ENCODE data around the gene EVA1B.
A peak's percentile ranks its signal among the peaks of the same experiment; 100 is the strongest.

Gene EVA1B

DNA sequence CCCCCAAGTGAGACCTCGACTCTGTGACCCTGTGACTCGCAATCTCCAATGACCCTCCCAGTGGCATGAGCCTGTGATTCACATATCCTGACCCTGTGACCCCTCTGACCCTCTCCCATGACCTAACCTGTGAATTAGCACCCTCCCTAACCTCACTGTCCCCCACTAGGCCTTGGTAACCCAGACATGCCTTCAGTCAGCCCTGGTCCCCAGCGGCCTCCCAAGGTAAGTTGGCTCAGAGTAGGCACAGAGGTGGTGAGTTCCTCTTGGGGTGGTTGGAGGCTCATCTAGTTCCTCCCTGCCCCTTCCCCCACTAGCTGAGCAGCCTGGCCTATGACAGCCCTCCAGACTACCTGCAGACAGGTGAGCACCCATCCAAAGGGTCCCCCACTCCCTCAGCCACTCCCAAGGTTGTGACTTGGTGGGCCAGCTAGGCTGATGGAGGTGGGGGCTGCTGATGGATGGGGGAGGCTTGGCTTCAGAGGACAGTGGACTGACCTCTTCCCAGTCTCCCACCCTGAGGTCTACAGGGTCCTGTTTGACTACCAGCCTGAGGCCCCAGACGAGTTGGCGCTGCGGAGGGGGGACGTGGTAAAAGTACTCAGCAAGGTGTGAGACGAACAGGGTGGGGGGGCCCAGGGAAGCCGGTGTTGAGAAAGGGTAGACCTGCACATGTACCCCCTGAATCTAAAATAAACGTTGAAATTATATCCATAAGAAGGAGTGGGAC is 15.7 kb downstream of the EVA1B start:
- no peak for DNase-seq

DNA sequence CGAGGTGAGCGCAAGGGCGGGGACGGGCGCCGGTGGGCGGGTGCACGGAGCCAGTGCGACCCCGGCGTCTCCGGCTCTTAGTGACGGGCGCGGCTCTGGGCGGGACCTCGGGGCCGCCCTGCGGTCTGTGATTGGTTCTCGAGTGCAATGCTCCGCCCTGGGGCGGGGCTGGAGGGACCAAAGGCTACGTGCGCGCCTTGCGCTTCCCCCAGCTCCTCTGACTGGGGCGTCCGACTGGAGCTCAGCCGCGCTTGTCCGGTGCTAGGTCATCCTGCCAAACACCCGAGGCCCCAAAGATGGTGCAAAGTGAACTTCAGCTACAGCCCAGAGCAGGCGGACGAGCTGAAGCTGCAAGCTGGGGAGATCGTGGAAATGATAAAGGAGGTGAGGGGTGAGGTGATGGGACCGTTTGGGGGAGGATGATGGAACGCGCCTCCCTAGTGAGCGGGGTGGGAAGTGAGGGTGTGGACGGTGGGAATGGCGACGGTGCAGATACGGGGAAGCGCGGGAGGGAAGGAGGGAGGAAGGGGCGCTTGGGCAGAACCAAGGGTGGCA is 16.5 kb downstream of the EVA1B start:
- peak; percentile 77 to 87 (median 82) for DNase-seq

DNA sequence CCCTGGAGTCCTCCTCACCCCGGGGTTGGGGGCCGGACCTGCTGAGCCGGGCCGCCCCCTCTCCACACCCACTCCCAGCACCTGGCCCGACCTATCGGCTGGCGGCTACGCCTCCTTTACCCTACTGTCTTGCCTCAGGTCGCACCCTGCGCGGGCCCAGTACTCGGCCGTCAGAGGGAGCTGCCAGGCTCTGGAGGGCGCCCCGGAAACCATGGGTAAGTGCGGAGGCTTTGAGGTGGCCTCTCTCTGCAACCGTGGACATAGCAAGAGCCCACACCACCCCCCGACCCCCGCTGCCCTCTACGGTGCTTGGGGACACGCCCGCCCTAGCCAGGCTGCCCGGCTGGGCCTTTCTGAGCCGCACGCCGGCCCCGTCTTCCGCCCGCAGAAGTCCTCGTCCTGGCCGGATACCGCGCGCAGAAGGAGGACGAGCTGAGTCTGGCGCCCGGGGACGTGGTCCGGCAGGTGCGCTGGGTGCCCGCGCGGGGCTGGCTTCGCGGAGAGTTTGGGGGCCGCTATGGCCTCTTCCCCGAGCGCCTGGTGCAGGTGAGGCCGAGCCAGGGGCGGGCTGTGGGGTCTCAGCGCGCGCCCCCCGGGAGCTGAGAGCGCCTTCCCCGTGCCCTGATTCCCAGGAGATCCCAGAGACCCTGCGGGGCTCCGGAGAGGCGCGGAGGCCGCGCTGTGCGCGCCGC is 17.1 kb downstream of the EVA1B start, which contains the start of gene SH3D21:
TSS of gene SH3D21 (plus strand) at position 159 of the 692 bp plus-strand sequence. CDS start at position 212, 53 bp downstream.
- peak in 2 of 4 experiments; percentile 17 to 27 for DNase-seq

DNA sequence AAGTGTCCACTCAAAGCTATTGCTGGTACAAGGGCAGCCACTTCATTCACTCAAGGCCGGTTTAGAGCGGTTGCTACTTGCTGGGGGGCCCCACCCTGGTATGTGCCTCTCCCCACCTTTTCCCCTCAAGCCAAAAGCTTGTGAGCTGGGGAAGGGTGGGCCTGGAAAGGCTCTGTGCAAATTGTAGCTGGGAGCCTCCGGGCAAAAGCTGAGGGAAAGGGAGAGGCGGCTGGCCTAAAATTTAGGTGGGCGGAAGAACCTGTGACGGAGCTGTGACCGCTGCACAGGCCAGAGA is 17.6 kb downstream of the EVA1B start:
- DNase-seq: no peak

DNA sequence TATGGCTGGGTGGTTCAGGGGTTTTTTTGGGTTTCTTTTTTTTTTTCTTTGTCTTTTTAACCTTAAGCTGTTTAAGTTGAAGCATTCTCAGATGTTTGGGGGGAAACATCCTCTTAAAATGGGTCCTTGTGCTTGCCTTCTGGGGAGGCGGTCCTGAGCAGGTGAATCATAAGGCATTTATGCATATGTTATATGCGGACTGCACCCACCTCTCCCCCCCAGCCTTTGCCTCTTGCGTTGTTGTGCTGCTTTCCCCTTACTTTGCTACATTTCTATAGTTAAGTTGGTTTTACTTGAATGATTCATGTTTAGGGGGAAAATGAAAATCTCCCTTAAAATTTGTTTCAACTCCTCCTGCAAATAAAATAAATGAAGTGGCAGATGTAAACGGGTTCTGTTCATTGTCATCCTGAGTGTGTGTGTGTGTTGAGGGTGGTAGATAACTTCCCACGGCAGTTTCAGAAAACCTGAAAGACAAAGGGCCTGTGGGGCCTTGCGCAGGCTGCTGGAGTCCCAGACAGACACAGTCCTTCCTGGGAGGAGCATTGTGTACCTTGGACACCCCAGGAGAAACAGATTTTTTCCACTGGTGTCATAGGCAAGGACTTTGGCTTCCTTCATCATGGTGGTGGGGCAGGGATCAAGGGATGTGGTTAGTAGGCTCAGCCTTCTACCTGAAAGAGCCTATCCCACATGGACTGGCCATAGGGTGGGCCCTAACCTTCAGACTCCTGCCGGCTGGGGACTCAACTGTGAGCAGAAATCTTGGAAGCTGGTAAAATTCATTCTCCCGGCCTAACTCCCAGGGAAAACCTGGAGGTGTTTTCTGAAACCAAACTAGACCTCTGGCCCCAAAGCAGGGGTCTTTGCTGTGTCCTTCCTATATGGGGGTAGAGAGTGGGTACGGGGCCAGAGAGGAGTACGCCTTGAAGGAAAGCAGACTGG is 18.2 kb downstream of the EVA1B start:
- DNase-seq: no peak

DNA sequence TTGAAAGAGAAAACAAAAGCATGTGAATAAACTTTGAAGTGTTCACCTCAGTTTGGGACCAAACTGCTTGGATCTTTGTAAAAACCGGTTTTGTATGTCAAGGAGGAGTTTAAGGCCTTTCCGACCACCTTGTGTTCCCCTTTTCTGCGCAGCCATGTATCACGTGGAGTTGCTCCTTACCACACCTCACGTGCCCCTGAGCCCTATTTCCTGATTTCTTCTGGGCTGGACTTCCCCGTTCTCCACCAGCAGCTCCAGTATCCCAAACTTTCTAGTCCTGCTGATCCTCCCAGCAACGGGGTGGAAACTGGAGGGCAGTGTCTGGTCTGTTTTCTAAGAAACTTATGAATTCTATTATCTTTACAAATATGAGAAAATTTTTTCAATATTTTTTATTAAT is 18.9 kb downstream of the EVA1B start:
- DNase-seq: no peak

DNA sequence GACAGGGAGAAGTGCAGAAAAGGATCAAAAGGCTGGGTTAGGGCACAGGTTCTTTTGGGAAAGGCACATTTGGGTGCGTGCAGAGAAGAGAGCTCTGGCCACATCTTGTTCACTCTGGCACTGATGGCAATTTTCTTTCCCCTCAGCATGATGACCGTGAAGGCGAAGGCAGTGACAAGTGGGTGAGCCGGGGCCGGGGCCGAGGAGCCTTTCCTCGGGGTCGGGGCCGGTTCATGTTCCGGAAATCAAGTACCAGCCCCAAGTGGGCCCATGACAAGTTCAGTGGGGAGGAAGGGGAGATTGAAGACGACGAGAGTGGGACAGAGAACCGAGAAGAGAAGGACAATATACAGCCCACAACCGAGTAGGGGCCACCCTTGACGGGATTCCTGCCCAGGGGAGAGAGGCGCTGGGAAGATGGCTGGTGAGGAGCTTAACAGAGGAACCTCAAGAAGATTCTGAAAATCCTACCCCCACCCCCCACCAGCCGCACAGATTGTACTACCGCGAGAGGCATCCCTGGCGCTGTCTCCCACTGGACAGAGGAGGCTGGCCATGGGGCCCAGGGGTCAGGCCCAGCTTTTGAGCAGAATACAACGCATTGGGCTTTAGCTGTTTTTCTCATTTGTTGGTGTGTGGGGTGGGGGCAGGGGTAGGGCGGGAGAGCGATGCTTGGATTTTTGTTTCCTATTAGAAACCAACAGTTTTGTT is 19.6 kb downstream of the EVA1B start:
- DNase-seq: no peak

DNA sequence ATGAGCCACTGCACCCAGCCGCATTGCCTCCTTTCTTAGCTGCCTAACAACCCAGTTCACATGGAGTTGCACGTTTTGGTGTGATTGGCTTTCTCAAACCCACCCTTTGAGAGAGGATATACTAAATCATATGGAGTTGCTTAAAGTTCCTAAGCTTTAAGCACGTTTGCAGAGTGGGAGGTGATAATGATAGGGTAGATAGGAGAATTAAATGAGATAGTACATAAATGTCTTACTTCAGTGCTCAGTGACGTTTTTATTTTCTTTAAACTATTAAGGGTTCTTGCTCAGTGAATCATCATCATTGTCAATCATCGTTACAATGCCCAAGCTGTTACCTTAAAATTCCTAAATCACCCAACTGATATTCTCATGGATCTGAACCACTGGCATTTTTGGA is 20.2 kb downstream of the EVA1B start:
- DNase-seq: no peak

DNA sequence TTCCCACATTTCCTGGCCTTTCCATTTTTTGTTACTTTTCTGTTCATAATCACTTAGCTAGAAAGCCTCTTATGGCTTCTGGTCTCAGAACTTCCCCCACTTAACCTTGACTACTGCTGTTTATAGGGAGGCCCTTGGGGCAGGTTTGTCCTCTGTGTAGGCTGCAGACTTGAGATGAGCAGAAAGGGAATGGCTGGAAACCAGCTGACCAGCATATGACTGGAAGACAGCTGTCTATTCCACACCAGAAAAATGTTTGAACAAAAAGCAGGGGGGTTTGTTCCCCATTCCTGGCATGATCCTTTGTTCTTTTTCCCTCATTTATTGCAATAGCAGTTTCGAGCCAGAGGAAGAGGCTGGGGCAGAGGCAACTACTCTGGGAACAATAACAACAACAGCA is 22.2 kb downstream of the EVA1B start:
- no peak for DNase-seq

DNA sequence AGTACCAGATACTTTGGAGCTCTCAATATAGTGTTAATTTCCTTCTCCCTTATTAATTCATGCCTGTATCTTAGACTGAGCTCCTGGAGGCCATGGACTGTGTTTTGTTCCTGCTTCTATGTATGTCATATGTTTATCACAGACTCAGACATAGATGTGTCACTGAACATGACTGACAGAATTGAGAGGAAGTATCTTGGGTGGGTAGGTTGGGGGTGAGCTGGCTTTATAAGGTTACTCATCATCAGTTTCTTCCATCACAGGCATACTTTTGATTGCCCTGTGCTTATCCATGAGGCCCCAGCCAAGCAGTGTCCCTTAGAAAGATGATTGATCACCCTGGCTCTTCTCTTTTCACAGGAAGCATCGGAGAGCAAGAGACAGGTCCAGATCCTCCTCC is 22.9 kb downstream of the EVA1B start:
- no peak for DNase-seq

DNA sequence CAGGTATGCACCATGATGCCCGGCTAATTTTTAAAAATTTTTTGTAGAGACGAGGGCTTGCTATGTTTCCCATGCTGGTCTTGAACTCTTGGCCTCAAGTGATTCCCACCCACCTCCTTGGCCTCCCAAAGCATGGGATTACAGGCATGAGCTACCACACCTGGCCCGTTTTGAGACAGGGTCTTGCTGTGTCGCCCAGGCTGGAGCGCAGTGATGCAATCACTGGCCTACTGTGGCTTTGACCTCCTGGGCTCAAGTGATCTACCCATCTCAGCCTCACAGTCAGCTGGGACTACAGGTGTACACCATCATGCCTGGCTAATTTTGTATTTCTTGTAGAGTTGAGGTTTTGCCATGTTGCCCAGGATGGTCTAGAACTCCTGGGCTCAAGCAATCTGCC is 24.8 kb downstream of the EVA1B start:
- no peak for DNase-seq

DNA sequence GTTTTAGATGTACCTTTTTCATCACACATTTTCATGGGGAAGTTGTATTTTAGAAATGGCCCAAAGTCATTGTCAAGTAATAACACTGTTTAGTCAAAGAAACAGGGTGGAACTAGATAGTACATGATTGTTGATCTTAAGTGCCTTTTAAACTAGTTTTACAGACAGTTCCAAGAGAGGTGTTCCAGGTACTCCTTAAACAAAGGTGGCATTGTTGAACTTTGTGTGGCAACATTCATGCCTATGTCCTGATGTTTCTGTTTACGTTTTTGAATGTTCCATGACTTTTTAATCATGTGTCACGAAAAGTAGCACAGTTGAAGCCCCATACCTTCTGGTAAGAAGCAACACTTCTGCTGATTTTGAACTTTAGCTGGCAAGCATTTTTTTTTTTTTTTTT is 26.4 kb downstream of the EVA1B start:
- no peak for DNase-seq

DNA sequence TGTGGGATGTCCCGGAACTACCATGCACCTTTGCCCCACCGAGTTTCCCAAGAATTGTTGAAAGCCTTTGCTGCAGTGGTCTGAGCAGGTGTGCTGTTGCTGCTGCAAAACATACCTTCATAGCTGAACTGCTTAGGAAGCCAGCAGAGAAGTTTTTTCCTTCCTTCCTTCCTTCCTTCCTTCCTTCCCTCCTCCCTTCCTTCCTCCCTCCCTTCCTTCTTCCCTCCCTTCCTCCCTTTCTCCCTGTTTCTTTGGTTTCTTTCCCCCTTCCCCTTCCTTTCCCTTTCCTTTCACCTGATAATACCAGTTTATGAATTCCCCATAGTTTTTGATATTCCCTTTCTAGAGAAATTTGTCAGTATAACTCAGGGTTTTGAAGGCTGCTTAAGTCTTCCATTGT is 28.1 kb downstream of the EVA1B start:
- DNase-seq: no peak

DNA sequence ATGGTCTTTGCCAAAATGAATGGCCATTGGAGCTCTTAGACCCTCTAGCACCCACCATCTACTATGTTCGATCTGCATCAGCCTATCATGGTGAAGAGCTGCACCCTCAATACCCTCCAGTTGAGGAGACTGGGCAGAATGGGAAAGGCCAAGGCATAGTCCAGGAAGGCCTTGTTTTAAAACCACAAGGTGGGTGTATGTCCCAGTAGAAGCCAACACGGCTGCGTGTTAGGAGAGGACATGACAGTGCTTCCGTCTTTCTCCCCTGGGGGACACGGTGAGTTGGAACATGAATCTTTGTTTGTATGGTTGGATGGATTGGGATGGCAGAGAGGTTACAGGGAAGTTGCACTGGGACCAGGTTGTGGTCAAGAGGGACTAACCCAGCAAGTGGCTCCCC is 35.9 kb downstream of the EVA1B start:
- DNase-seq: no peak

DNA sequence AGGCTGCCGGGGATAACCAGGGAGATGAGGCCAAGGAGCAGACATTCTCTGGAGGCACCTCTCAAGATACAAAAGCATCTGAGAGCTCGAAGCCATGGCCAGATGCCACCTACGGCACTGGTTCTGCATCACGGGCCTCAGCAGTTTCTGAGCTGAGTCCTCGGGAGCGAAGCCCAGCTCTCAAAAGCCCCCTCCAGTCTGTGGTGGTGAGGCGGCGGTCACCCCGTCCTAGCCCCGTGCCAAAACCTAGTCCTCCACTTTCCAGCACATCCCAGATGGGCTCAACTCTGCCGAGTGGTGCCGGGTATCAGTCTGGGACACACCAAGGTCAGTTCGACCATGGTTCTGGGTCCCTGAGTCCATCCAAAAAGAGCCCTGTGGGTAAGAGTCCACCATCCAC is 36.6 kb downstream of the EVA1B start:
- DNase-seq: no peak

DNA sequence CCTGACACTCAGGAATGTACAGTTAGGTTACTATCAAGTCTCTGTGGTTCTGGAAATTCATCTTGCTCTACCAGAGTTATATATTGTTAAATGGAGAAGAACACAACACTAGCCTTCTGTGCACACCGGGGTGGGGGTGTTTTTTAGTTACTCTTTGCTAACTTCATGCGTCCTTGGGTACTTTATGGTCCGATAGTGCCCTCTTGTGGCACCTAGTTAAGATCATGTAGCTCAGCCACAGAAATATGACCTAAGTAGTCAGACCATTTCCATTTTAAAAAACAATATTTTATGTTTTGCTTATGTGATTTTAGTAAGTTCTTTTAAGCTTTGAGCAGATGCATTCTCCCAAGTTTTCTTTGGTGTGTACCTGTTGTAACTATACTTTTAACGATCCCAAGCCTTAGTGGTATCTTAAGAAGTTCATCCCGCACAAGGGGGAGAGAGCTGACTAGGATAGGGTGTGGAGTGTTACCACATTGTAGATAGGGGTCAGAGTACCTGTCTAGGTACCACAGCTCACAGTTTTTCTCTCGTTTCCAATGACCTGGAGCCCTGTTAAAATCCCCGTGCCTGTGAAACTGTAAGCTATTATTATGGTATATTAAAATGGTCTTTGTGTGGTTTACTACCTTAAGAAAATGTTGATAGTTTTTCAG is 37.9 kb downstream of the EVA1B start:
- peak; percentile 17 to 23 (median 21) for DNase-seq

DNA sequence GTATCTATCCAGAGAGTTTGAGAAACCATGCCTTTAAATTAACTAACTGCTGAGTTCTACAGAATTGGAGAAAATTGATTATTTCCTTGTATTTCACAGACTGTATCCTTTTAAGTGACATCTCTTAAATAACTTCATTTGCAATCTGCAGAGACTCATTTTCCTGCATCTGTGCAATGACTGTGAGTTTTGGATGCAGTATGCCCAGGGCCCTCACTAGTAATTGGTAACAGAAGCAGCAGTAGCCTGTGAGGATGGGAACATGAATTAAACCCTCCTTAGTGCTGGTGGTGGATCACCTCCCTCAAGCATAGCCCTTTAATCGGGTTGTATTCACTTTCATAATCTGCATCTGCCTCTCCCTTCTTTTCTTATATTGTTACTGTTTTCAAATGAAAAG is 38.9 kb downstream of the EVA1B start:
- DNase-seq: no peak

DNA sequence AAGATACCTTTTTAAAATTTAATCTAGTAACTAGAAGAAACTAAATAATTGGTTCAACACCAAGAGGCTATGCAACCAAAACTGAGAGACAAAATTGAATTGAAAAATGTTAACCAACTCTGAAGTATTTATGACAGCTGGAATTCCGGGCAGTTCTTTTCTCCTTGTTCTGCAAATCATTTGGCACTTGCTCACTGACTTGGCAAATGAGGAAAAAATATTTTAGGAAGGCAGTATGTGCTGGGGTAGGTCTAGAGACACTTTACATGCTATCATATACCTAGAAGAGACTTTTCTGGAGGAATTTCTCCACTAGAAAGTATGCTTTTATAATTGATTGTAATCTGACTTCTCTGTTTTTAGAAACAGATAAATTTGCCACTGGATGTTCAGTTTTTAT is 39.4 kb downstream of the EVA1B start:
- DNase-seq: no peak

DNA sequence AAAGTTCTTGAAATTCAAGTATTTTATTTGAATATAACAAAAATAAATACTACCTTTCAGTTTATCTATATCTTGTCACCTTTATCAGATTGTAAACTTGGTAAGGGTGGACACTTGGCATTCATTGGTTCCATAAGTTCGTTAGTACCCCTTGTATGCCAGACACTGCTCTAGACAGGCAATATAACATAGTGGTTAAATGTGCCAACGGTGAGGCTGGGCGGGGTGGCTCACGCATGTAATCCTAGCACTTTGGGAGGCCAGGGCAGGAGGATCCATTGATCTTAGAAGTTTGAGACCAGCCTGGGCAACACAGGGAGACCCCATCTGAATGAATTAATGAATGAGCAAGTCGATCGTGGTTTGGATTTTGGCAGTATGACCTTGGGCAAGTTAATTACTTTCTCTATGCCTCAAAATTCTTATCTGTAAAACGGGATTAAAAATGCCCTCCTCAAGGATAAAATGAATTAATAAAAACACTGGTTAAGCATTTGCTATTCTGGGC is 43.6 kb downstream of the EVA1B start:
- DNase-seq: no peak

DNA sequence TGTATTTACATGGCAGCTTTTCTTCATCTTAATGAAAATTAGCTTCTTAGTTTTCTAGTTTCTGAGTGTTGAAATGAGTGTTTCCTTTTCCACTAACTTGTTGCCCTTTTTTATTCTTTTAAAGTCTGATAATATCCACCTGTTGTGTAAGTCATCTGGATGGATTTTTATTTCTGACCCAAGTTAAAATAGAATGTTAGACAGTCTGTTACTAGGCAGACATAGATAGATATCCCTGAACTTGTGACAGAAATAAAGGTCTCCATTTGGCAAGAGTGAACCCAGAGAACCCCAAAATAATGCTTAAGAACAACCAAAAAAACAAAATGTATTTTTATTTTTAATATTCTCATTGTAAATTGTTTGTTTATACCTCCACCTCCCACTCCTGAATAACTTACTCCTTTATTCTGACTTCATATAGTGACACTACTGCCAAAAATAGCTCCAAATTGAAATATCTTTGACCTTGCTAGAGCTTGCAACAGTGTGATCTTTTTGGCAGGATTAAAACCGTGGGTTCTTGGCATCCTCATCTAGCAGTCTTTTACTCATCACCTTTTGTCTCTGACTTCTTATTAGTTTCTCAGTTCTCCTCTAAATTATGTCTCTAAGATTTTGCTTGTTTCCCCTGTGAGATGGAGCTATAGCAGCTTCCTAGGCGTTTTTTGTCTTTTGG is 44.2 kb downstream of the EVA1B start:
- DNase-seq: no peak

DNA sequence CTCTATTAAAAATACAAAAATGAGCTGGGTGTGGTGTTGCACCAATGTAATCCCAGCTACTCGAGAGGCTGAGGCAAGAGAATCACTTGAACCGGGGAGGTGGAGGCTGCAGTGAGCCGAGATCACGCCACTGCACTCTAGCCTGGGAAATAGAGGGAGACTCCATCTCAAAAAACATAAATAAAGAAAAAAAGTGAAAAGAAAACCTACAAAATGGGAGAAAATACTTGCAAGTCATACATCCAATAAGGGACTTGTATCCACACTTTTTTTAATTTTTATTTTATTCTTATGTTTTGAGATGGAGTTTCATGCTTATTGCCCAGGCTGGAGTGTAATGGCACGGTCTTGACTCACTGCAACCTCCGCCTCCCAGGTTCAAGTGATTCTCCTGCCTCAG is 46.8 kb downstream of the EVA1B start:
- DNase-seq: no peak

Data from activated CD4-positive, CD25-positive, alpha-beta regulatory T cell (primary cell).